A549 (cell line): ENCODE measurements around the gene SP4. TPM values are rescaled to one million over a fixed set of nuclear protein-coding genes. Genes with fewer than 3 reads are reported as not detected.

Experiments
- ATAC-seq, 2 experiments: fragments of 200-7000 bp in 1 of 2; fragments of >200 bp in 1 of 2; cut with Nextera tagmentation in 1 of 2; cut with Tn5 transposase in 1 of 2; 3 replicates each; pipeline versions ENCODE4 v1.8.0 to v1.9.1; 2018 to 2020; ENCODE audit warnings: mild to moderate bottlenecking in 1 of 2, moderate library complexity in 1 of 2
- CTCF ChIA-PET: fragments of 300-600 bp; sonication (Branson Sonifier 250); formaldehyde crosslinking; extraction: SDS; loops from one replicate; lab custom pipeline; 2021; ENCODE audit warnings: antibody characterized with exemption, inconsistent platforms; lab: Yijun Ruan, JAX
- POLR2A ChIA-PET: fragments of 350-600 bp; formaldehyde crosslinking; extraction: SDS; loops from one replicate; lab custom pipeline; 2021; ENCODE audit warnings: antibody characterized with exemption, inconsistent platforms; lab: Yijun Ruan, JAX
- DNase-seq, 2 experiments: peaks; one replicate each; pipeline versions ENCODE4 v3.0.0 to v3.0.0-alpha.2; 2011 to 2016; ENCODE audit warnings: low read depth in 1 of 2, low spot score in 1 of 2
- FAIRE-seq: peaks from 2 replicates; lab custom pipeline; 2011; peaks lifted over from hg19 to GRCh38; lab: Jason Lieb, UNC
- H3K27ac ChIP-seq, 2 experiments: fragments of >200 bp; sonication (Bioruptor Twin); formaldehyde crosslinking; 3 replicates each; pipeline ENCODE4 v1.5.1; 2016 to 2017
- H3K4me1 ChIP-seq: fragments of >200 bp; sonication (Bioruptor Twin); formaldehyde crosslinking; 3 replicates; pipeline ENCODE4 v1.6.1; 2016
- H3K4me2 ChIP-seq: fragments of >200 bp; sonication (Bioruptor Twin); formaldehyde crosslinking; 3 replicates; pipeline ENCODE4 v1.6.1; 2016
- H3K4me3 ChIP-seq: fragments of >200 bp; sonication (Bioruptor Twin); formaldehyde crosslinking; 3 replicates; pipeline ENCODE4 v1.5.1; 2016
- H3K9me3 ChIP-seq: fragments of >200 bp; sonication (Bioruptor Twin); formaldehyde crosslinking; 3 replicates; pipeline ENCODE4 v1.6.1; 2016
- BHLHE40 ChIP-seq: IDR thresholded peaks from 2 replicates; pipeline ENCODE4 v1.6.1; 2012; ENCODE audit warnings: low read depth, low read length, inconsistent platforms
- CHD2 ChIP-seq: fragments of 150-350 bp; IDR thresholded peaks from 2 replicates; pipeline ENCODE4 v1.6.1; 2014; ENCODE audit warnings: low read length; ENCODE audit not compliant: partially characterized antibody
- ESRRA ChIP-seq: fragments of 150-350 bp; IDR thresholded peaks from 2 replicates; pipeline ENCODE4 v1.6.1; 2014; ENCODE audit warnings: mild to moderate bottlenecking, low read length, borderline replicate concordance
- FOSB ChIP-seq: fragments of 250-450 bp; sonication (Bioruptor Pico); IDR thresholded peaks from 2 replicates; pipeline ENCODE4 v1.5.0; 2020; ENCODE audit warnings: mild to moderate bottlenecking, moderate library complexity
- GATA3 ChIP-seq: IDR thresholded peaks from 2 replicates; pipeline ENCODE4 v1.6.1; 2012; ENCODE audit warnings: borderline replicate concordance
- HEYL ChIP-seq: fragments of 250-450 bp; sonication (Bioruptor Pico); IDR thresholded peaks from 2 replicates; pipeline ENCODE4 v1.8.0; 2021; ENCODE audit warnings: mild to moderate bottlenecking, moderate library complexity
- HOXA7 ChIP-seq: fragments of 250-450 bp; sonication (Bioruptor Pico); IDR thresholded peaks from 2 replicates; pipeline ENCODE4 v1.5.0; 2020; ENCODE audit warnings: mild to moderate bottlenecking, moderate library complexity
- HOXB13 ChIP-seq: fragments of 250-450 bp; sonication (Bioruptor Pico); IDR thresholded peaks from 2 replicates; pipeline ENCODE4 v1.5.0; 2020; ENCODE audit warnings: low read depth, mild to moderate bottlenecking, moderate library complexity
- HOXB5 ChIP-seq: fragments of 250-450 bp; sonication (Bioruptor Pico); IDR thresholded peaks from 2 replicates; pipeline ENCODE4 v1.5.0; 2020; ENCODE audit warnings: mild to moderate bottlenecking, moderate library complexity
- KDM1A ChIP-seq: fragments of 200-600 bp; sonication (generic); IDR thresholded peaks from 2 replicates; pipeline ENCODE4 v1.6.1; 2016; ENCODE audit warnings: low read depth, mild to moderate bottlenecking
- MAZ ChIP-seq: fragments of 150-350 bp; IDR thresholded peaks from 2 replicates; pipeline ENCODE4 v1.6.1; 2014; ENCODE audit warnings: antibody characterized with exemption, low read depth, low read length, borderline replicate concordance
- POLR2A ChIP-seq: IDR thresholded peaks from 2 replicates; pipeline ENCODE4 v1.6.1; 2012; ENCODE audit warnings: mild to moderate bottlenecking, low read length
- POLR2AphosphoS2 ChIP-seq: conservative IDR thresholded peaks from 2 replicates; pipeline ENCODE4 v1.6.1; 2012; ENCODE audit warnings: low read length, improper control_type of control experiment, inconsistent platforms
- RAD21 ChIP-seq, 2 experiments: fragments of >200 bp in 1 of 2; sonication (Bioruptor Twin) in 1 of 2; formaldehyde crosslinking in 1 of 2; IDR thresholded peaks in 1 of 2; conservative IDR thresholded peaks in 1 of 2; 2 replicates in 1 of 2; 3 replicates in 1 of 2; pipeline ENCODE4 v1.6.1; 2012 to 2018; ENCODE audit warnings: inconsistent platforms in 1 of 2
- RCOR1 ChIP-seq: fragments of 150-350 bp; IDR thresholded peaks from 2 replicates; pipeline ENCODE4 v1.6.1; 2014; ENCODE audit warnings: antibody characterized with exemption, low read length, low read depth
- RFX5 ChIP-seq: fragments of 450-650 bp; IDR thresholded peaks from 2 replicates; pipeline ENCODE4 v1.7.1; 2014; ENCODE audit warnings: antibody characterized with exemption, mild to moderate bottlenecking, moderate library complexity
- TFCP2L1 ChIP-seq: fragments of 250-450 bp; sonication (Bioruptor Pico); IDR thresholded peaks from 2 replicates; pipeline ENCODE4 v1.5.0; 2021; ENCODE audit warnings: mild to moderate bottlenecking
- ZC3H11A ChIP-seq: fragments of 450-650 bp; IDR thresholded peaks from 2 replicates; pipeline ENCODE4 v1.6.1; 2014; ENCODE audit warnings: antibody characterized with exemption, mild to moderate bottlenecking
- WGBS: methylation state at CpG from one replicate; pipeline ENCODE4 v1.1.6; 2017; ENCODE audit errors: missing lambda C conversion rate; 5-methylcytosine and 5-hydroxymethylcytosine counted together
- polyA plus RNA-seq, 4 experiments: library from polyadenylated mRNA; depleted of rRNA in 3 of 4; stranded (reverse); fragments of >200 nt; fragmentation: RNase III in 1 of 4; extraction: RNeasy Plus Mini Kit Qiagen cat#74134 plus additional on column Dnase treatment in 1 of 4; gene quantifications; 2 replicates in 3 of 4; 3 replicates in 1 of 4; pipeline ENCODE4 v1.2.3, GENCODE V29; 2011 to 2017
- TF ChIP-seq, protein P1 (sequence below): fragments of 200-600 bp; sonication (generic); IDR thresholded peaks from 2 replicates; pipeline ENCODE4 v1.6.1; 2016; ENCODE audit warnings: antibody characterized with exemption, mild to moderate bottlenecking, moderate library complexity
- TF ChIP-seq, protein P2 (sequence below): fragments of >200 bp; sonication (Bioruptor Twin); formaldehyde crosslinking; IDR thresholded peaks from 2 replicates; pipeline ENCODE4 v1.6.1; 2016
- TF ChIP-seq, protein P3 (sequence below): fragments of >200 bp; sonication (Bioruptor Twin); formaldehyde crosslinking; IDR thresholded peaks from 3 replicates; pipeline ENCODE4 v1.6.1; 2016
- TF ChIP-seq, protein P4 (sequence below): fragments of 450-650 bp; IDR thresholded peaks from 2 replicates; pipeline ENCODE4 v1.6.1; 2014; ENCODE audit warnings: antibody characterized with exemption
- TF ChIP-seq, protein P5 (sequence below): fragments of 150-350 bp; IDR thresholded peaks from 2 replicates; pipeline ENCODE4 v1.6.1; 2014; ENCODE audit warnings: low read depth, mild to moderate bottlenecking, low read length
- TF ChIP-seq, protein P6 (sequence below): IDR thresholded peaks from 2 replicates; pipeline ENCODE4 v1.6.1; 2012

Gene SP4
- polyA plus RNA-seq, 2 of the 4 experiments (the other 2 are of a cell fraction): 1.9 to 5.3 TPM

DNA sequence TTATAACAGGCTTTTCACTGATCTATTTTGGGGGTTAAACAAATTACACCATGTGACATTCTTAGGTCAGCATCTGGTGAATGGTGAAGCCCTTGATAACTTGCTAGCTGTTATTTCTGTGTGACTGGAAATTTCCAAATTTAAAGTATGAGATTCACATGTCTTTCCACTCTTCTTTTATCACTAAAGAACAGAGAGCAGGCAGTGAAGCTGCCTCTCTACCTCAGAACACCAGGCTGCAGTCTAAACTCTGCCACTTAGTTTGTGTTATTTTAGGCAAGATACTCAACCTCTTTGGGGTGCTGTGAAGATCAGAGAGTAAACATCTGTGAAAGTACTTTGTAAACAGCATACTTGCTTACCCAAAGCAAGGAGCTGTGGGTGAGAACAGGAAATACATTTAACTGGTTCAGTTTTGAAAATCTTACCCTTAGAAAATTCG, 15.5 kb upstream of the SP4 start:
- no peak for FAIRE-seq
- CTCF ChIA-PET: interaction anchor here (0.5 to 1.2 kb wide), 2 partner anchors 148 to 151 kb away, joined by 3 to 4 read pairs; no protein-coding TSS in a partner anchor

DNA sequence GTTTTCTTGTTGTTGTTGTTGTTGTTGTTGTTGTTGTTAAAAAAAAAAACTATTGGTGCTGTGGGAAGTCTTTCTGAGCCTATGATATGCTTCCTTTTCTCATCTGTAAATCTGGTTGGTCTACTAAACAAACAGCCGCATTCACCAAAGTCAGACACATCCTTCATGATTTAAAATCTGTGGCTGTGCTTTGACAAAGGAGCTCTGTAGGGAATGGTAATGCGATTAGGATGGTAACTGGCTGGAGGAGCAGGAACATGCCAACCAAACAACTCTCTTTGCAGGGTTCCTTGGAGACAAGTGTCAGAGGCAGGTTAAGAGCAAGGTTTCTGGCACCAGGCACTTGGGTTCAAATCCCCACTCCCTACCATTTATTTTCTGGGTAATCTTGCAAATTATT, 14.9 kb upstream of the SP4 start:
- H3K4me3 ChIP-seq: no peak overlapping the region
- POLR2A ChIA-PET: no interaction called here
- no peak overlapping the region for H3K27ac ChIP-seq
- H3K4me1 ChIP-seq: no peaks in the 10 kb centered on the region
- ATAC-seq (no peak), DNase-seq (no peak), FAIRE-seq (no peak)
- 53% methylated on average over 2 of the region's 2 CpGs for WGBS
- CTCF ChIA-PET: interaction anchor here (1.2 kb wide), 1 partner anchor 151 kb away, joined by 3 read pairs; no protein-coding TSS in a partner anchor
- H3K4me2 ChIP-seq: no peak overlapping the region
- H3K9me3 ChIP-seq: no peaks in the 10 kb centered on the region
- TF ChIP-seq POLR2A: no peak
- TF ChIP-seq, protein P1, sequence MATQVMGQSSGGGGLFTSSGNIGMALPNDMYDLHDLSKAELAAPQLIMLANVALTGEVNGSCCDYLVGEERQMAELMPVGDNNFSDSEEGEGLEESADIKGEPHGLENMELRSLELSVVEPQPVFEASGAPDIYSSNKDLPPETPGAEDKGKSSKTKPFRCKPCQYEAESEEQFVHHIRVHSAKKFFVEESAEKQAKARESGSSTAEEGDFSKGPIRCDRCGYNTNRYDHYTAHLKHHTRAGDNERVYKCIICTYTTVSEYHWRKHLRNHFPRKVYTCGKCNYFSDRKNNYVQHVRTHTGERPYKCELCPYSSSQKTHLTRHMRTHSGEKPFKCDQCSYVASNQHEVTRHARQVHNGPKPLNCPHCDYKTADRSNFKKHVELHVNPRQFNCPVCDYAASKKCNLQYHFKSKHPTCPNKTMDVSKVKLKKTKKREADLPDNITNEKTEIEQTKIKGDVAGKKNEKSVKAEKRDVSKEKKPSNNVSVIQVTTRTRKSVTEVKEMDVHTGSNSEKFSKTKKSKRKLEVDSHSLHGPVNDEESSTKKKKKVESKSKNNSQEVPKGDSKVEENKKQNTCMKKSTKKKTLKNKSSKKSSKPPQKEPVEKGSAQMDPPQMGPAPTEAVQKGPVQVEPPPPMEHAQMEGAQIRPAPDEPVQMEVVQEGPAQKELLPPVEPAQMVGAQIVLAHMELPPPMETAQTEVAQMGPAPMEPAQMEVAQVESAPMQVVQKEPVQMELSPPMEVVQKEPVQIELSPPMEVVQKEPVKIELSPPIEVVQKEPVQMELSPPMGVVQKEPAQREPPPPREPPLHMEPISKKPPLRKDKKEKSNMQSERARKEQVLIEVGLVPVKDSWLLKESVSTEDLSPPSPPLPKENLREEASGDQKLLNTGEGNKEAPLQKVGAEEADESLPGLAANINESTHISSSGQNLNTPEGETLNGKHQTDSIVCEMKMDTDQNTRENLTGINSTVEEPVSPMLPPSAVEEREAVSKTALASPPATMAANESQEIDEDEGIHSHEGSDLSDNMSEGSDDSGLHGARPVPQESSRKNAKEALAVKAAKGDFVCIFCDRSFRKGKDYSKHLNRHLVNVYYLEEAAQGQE: no peak
- TF ChIP-seq, protein P2, sequence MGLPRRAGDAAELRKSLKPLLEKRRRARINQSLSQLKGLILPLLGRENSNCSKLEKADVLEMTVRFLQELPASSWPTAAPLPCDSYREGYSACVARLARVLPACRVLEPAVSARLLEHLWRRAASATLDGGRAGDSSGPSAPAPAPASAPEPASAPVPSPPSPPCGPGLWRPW: no peak
- no peak for TF ChIP-seq FOSB (CRISPR knock-in tag)
- TF ChIP-seq RFX5: no peak
- TF ChIP-seq POLR2AphosphoS2: no peak
- TF ChIP-seq HOXA7 (CRISPR knock-in tag): no peak

More for the DNA sequence above, 15.5 kb upstream of the SP4 start:
- TF ChIP-seq POLR2AphosphoS2: no peak
- TF ChIP-seq, protein P3, sequence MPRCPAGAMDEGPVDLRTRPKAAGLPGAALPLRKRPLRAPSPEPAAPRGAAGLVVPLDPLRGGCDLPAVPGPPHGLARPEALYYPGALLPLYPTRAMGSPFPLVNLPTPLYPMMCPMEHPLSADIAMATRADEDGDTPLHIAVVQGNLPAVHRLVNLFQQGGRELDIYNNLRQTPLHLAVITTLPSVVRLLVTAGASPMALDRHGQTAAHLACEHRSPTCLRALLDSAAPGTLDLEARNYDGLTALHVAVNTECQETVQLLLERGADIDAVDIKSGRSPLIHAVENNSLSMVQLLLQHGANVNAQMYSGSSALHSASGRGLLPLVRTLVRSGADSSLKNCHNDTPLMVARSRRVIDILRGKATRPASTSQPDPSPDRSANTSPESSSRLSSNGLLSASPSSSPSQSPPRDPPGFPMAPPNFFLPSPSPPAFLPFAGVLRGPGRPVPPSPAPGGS: no peak
- TF ChIP-seq GATA3: no peak
- no peak for TF ChIP-seq TFCP2L1
- TF ChIP-seq HOXB5 (CRISPR knock-in tag): no peak
- no peak for TF ChIP-seq CHD2
- TF ChIP-seq HEYL: no peak
- TF ChIP-seq, protein P4, sequence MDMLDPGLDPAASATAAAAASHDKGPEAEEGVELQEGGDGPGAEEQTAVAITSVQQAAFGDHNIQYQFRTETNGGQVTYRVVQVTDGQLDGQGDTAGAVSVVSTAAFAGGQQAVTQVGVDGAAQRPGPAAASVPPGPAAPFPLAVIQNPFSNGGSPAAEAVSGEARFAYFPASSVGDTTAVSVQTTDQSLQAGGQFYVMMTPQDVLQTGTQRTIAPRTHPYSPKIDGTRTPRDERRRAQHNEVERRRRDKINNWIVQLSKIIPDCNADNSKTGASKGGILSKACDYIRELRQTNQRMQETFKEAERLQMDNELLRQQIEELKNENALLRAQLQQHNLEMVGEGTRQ: no peak
- TF ChIP-seq HOXB13 (CRISPR knock-in tag): no peak
- TF ChIP-seq BHLHE40: no peak
- TF ChIP-seq POLR2A: no peak
- TF ChIP-seq KDM1A: no peak
- no peak for TF ChIP-seq MAZ
- no peak for TF ChIP-seq ZC3H11A
- no peak for TF ChIP-seq ESRRA
- no peak for TF ChIP-seq RCOR1
- TF ChIP-seq, protein P1: no peak
- TF ChIP-seq RAD21 (conservative IDR thresholded peaks at IDR 0.05 in 1 of 2, IDR thresholded peaks at IDR 0.05 in 1 of 2): no peak
- TF ChIP-seq, protein P5, sequence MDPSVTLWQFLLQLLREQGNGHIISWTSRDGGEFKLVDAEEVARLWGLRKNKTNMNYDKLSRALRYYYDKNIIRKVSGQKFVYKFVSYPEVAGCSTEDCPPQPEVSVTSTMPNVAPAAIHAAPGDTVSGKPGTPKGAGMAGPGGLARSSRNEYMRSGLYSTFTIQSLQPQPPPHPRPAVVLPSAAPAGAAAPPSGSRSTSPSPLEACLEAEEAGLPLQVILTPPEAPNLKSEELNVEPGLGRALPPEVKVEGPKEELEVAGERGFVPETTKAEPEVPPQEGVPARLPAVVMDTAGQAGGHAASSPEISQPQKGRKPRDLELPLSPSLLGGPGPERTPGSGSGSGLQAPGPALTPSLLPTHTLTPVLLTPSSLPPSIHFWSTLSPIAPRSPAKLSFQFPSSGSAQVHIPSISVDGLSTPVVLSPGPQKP: no peak
- TF ChIP-seq, protein P6, sequence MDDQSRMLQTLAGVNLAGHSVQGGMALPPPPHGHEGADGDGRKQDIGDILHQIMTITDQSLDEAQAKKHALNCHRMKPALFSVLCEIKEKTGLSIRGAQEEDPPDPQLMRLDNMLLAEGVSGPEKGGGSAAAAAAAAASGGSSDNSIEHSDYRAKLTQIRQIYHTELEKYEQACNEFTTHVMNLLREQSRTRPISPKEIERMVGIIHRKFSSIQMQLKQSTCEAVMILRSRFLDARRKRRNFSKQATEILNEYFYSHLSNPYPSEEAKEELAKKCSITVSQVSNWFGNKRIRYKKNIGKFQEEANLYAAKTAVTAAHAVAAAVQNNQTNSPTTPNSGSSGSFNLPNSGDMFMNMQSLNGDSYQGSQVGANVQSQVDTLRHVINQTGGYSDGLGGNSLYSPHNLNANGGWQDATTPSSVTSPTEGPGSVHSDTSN: no peak
- Histone ChIP-seq H3K4me3 (no peak overlapping the region), H3K27ac (no peak overlapping the region), H3K4me2 (no peak overlapping the region), H3K4me1 (no peaks in the 10 kb centered on the region), H3K9me3 (no peaks in the 10 kb centered on the region)
- POLR2A ChIA-PET: no interaction called here
- ATAC-seq: no peak
- 3% methylated on average over 1 of the region's 1 CpG for WGBS
- DNase-seq: no peak
